ENCODE data around the gene PCBP2. TPM values are rescaled to one million over a fixed set of nuclear protein-coding genes. Genes with fewer than 3 reads are reported as not detected.
A peak's percentile ranks its signal among the peaks of the same experiment; 100 is the strongest.
"Not testable (repeated sequence)": the region's sequence is repeated elsewhere in the genome, so short reads cannot be mapped to it uniquely, and the experiment has no call there.

PCBP2 gene
- polyA plus RNA-seq, 1 experiment, result 286 TPM

DNA sequence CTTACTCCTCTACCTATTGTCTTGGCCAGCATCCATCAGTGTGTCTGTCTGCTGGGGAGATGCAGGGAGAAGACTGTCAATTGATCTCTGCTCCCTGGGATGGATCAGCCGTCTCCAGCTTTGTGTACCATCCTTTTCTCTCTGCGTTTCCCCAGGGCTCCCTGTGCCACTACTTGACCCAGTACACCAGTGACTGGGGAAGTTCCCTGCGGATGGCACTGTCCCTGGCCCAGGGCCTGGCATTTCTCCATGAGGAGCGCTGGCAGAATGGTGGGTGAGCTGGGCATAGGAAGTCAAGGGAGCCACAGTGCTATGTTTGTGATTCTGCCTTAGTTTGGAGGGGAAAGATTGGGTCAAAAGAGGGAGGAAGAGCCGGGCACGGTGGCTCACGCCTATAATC, 23.2 kb upstream of the PCBP2 start:
- POLR2A ChIA-PET, result interaction anchor here (1.0 to 1.3 kb wide), 2 partner anchors 12 to 49 kb away, joined by 4 read pairs; partner anchors contain the start of gene SP1
- Histone ChIP-seq H3K27ac (ENCODE audit: low read depth, low read length) (no peak overlapping the region), H3K4me3 (ENCODE audit: low read depth, low read length) (no peak overlapping the region), H3K27me3 (ENCODE audit: control insufficient read depth, insufficient read depth, low read length) (peaks cover 7% of the 10 kb centered on the region), H3K9me3 (ENCODE audit: control insufficient read depth, insufficient read depth, low read length) (no peaks in the 10 kb centered on the region)
- TF ChIP-seq, protein P1, sequence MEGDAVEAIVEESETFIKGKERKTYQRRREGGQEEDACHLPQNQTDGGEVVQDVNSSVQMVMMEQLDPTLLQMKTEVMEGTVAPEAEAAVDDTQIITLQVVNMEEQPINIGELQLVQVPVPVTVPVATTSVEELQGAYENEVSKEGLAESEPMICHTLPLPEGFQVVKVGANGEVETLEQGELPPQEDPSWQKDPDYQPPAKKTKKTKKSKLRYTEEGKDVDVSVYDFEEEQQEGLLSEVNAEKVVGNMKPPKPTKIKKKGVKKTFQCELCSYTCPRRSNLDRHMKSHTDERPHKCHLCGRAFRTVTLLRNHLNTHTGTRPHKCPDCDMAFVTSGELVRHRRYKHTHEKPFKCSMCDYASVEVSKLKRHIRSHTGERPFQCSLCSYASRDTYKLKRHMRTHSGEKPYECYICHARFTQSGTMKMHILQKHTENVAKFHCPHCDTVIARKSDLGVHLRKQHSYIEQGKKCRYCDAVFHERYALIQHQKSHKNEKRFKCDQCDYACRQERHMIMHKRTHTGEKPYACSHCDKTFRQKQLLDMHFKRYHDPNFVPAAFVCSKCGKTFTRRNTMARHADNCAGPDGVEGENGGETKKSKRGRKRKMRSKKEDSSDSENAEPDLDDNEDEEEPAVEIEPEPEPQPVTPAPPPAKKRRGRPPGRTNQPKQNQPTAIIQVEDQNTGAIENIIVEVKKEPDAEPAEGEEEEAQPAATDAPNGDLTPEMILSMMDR (IDR thresholded peaks at IDR 0.05; ENCODE audit: low read depth, low read length), result no peak
- CTCF ChIA-PET, result interaction anchor here (1.6 kb wide), 2 partner anchors 77 to 107 kb away, joined by 4 to 16 read pairs; partner anchors contain the start of gene AAAS
- no peak for DNase-seq (ENCODE audit: low read depth, low spot score)

DNA sequence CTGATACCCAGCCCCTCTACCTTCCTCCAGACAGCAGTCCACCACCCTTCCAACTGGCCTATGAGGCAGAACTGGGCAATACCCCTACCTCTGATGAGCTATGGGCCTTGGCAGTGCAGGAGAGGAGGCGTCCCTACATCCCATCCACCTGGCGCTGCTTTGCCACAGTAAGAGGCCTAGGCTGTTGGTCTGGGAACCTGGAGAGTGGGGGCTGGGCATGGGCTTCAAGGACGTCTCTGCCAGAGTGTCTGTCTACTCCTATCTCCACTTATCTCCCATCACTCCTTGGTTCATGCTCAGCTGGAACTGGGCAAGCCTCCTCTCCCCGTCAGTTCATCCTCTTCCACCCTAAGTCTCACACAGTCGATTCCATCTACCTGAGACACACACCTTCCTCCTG, 21.8 kb upstream of the PCBP2 start:
- TF ChIP-seq, protein P1 (IDR thresholded peaks at IDR 0.05; ENCODE audit: low read depth, low read length), result no peak
- Histone ChIP-seq H3K27me3 (ENCODE audit: control insufficient read depth, insufficient read depth, low read length) (no peaks in the 10 kb centered on the region), H3K27ac (ENCODE audit: low read depth, low read length) (no peak overlapping the region), H3K9me3 (ENCODE audit: control insufficient read depth, insufficient read depth, low read length) (no peaks in the 10 kb centered on the region), H3K4me3 (ENCODE audit: low read depth, low read length) (no peak overlapping the region)
- POLR2A ChIA-PET, result no interaction called here
- CTCF ChIA-PET, result interaction anchor here (1.6 to 6.2 kb wide), 4 partner anchors 8 to 103 kb away, joined by 4 to 36 read pairs (median 8); no protein-coding TSS in a partner anchor
- no peak for DNase-seq (ENCODE audit: low read depth, low spot score)

DNA sequence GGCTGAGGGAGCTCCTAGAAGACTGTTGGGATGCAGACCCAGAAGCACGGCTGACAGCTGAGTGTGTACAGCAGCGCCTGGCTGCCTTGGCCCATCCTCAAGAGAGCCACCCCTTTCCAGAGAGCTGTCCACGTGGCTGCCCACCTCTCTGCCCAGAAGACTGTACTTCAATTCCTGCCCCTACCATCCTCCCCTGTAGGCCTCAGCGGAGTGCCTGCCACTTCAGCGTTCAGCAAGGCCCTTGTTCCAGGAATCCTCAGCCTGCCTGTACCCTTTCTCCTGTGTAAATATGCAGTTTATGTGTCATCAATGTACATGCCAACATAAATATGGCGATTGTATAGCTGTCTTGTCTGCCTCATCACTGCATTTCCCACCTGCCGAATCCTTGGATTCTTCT, 20.7 kb upstream of the PCBP2 start:
- no peaks in the 10 kb centered on the region for H3K9me3 ChIP-seq (ENCODE audit: control insufficient read depth, insufficient read depth, low read length)
- no peaks in the 10 kb centered on the region for H3K27me3 ChIP-seq (ENCODE audit: control insufficient read depth, insufficient read depth, low read length)
- H3K4me3 ChIP-seq (ENCODE audit: low read depth, low read length), result no peak overlapping the region
- DNase-seq (ENCODE audit: low read depth, low spot score), result no peak
- POLR2A ChIA-PET, result interaction anchor here (0.5 to 0.9 kb wide), 3 partner anchors 10 to 436 kb away, joined by 3 to 9 read pairs (median 4); no protein-coding TSS in a partner anchor
- CTCF ChIA-PET, result interaction anchor here (1.0 to 6.2 kb wide), 5 partner anchors 9 to 110 kb away, joined by 3 to 36 read pairs (median 6); partner anchors contain the start of gene AAAS
- TF ChIP-seq, protein P1 (IDR thresholded peaks at IDR 0.05; ENCODE audit: low read depth, low read length), result no peak
- H3K27ac ChIP-seq (ENCODE audit: low read depth, low read length), result no peak overlapping the region

DNA sequence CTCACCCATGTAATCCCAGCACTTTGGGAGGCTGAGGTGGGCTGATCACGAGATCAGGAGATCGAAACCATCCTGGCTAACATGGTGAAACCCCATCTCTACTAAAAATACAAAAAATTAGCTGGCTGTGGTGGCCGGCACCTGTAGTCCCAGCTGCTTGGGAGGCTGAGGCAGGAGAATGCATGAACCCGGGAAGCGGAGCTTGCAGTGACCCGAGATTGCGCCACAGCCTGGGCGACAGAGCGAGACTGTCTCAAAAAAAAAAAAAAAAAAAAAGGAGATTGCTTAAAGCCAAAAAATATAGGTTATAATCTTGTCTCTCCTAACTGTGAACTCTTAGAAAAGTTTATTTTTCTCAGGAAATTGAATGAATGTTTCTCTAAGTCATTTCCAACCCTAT, 16.6 kb upstream of the PCBP2 start:
- H3K27ac ChIP-seq (ENCODE audit: low read depth, low read length); H3K9me3 ChIP-seq (ENCODE audit: control insufficient read depth, insufficient read depth, low read length); POLR2A ChIA-PET; H3K4me3 ChIP-seq (ENCODE audit: low read depth, low read length); DNase-seq (ENCODE audit: low read depth, low spot score); H3K27me3 ChIP-seq (ENCODE audit: control insufficient read depth, insufficient read depth, low read length): not testable (repeated sequence)
- CTCF ChIA-PET, result interaction anchor here (1.2 to 6.2 kb wide), 2 partner anchors 14 to 91 kb away, joined by 3 to 36 read pairs; no protein-coding TSS in a partner anchor

DNA sequence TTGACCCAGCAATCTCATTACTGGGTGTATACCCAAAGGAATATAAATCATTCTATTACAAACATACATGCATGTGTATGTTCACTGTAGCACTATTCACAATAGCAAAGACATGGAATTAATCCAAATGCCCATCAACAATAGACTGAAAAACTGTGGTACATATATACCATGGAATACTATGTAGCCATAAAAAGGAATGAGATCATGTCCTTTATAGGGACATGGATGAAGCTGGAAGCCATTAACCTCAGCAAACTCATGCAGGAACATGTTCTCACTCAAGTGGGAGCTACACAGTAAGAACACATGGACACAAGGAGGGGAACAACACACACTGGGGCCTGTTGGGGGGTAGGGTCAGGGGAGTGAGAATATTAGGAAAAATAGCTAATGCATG, 12.3 kb upstream of the PCBP2 start:
- CTCF ChIA-PET, result interaction anchor here (1.0 to 1.8 kb wide), 3 partner anchors 18 to 87 kb away, joined by 4 to 9 read pairs (median 4); no protein-coding TSS in a partner anchor
- H3K9me3 ChIP-seq (ENCODE audit: control insufficient read depth, insufficient read depth, low read length); H3K27ac ChIP-seq (ENCODE audit: low read depth, low read length); DNase-seq (ENCODE audit: low read depth, low spot score); H3K27me3 ChIP-seq (ENCODE audit: control insufficient read depth, insufficient read depth, low read length); POLR2A ChIA-PET; H3K4me3 ChIP-seq (ENCODE audit: low read depth, low read length): not testable (repeated sequence)

DNA sequence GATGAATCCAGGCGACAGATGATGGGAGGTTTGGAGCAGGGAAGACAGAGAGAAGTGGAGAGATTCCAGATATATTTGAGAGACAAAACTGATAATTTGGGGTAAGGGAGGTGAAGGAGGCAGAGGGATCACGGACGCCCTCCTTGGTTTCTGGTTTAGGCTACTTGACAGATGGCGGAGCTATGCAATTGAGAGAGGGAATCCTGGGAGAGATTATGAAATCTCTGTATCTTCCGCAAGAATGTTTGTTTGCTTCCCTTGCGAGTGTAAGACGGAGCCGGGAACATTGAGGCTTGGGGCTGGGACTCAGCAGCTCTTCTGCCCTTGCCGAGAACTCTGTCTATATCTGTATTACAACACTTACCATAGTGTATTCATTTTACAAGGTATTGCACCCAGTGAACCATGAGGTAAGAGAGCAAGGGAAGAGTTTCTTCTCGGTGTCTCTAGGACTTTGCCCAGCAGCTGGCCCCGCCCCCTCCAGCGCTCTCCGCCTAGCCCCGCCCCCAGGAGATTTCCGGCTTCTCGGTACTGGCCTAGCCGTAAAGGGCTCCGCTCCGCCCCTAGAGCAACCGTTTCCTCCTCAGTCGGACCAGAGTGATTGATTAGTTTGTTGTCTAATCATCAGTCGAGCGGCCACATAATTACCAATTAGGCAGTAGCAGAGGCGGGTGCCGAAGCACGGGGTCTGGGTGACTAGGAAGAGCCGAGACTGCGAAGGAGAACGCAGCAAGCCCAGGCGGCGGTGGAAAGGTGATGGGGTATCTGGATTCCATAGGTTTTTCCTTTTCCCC, 10.7 kb upstream of the PCBP2 start, which contains the start of gene PRR13:
PRR13 (plus strand) TSS at position 695 of the 794 bp plus-strand sequence. CDS start 981 bp downstream, outside the sequence.
- ChIA-PET CTCF (interaction anchor here (0.5 to 1.8 kb wide), 7 partner anchors 13 to 96 kb away, joined by 4 to 9 read pairs (median 5); no protein-coding TSS in a partner anchor), POLR2A (interaction anchor here (0.6 to 1.3 kb wide), 8 partner anchors 9 to 96 kb away, joined by 3 to 11 read pairs (median 4); partner anchors contain the start of gene PCBP2)
- Histone ChIP-seq H3K9me3 (ENCODE audit: control insufficient read depth, insufficient read depth, low read length) (no peaks in the 10 kb centered on the region), H3K27ac (ENCODE audit: low read depth, low read length) (peak within 1 kb of the TSS; percentile 88), H3K27me3 (ENCODE audit: control insufficient read depth, insufficient read depth, low read length) (no peaks in the 10 kb centered on the region), H3K4me3 (ENCODE audit: low read depth, low read length) (peak within 1 kb of the TSS; percentile 80)
- TF ChIP-seq, protein P1 (IDR thresholded peaks at IDR 0.05; ENCODE audit: low read depth, low read length), result no peak
- DNase-seq (ENCODE audit: low read depth, low spot score), result peak; percentile 98
